MM.1S (cell line): ENCODE results near the gene PGD.

Experiments
- DNase-seq: peaks from one replicate; pipeline ENCODE4 v3.0.0-alpha.2; 2015
- H2AFZ ChIP-seq: fragments of 300-600 bp; sonication (generic); 2 replicates; pipeline ENCODE4 v1.6.0; 2016; ENCODE audit warnings: antibody characterized with exemption, low read length
- H3F3A ChIP-seq: fragments of 300-600 bp; sonication (generic); 2 replicates; pipeline ENCODE4 v1.6.1; 2016; ENCODE audit warnings: mild to moderate bottlenecking, antibody characterized with exemption, low read length, moderate library complexity, mixed read lengths; ENCODE audit not compliant: insufficient read depth
- H3K27ac ChIP-seq: fragments of 300-600 bp; sonication (generic); 2 replicates; pipeline ENCODE4 v1.5.1; 2016; ENCODE audit warnings: mild to moderate bottlenecking, low read length
- H3K27me3 ChIP-seq: fragments of 300-600 bp; sonication (generic); replicated peaks from 2 replicates; pipeline ENCODE4 v1.6.0; 2016; ENCODE audit warnings: low read length; ENCODE audit not compliant: insufficient read depth
- H3K36me3 ChIP-seq: fragments of 300-600 bp; sonication (generic); replicated peaks from 2 replicates; pipeline ENCODE4 v1.6.1; 2016; ENCODE audit warnings: mild to moderate bottlenecking, low read length, mixed read lengths; ENCODE audit not compliant: insufficient read depth
- H3K4me1 ChIP-seq: fragments of 300-600 bp; sonication (generic); 2 replicates; pipeline ENCODE4 v1.6.1; 2016; ENCODE audit warnings: low read length, mixed read lengths
- H3K4me2 ChIP-seq: fragments of 300-600 bp; sonication (generic); 2 replicates; pipeline ENCODE4 v1.6.0; 2016; ENCODE audit warnings: low read depth, low read length
- H3K4me3 ChIP-seq: fragments of 300-600 bp; sonication (generic); 2 replicates; pipeline ENCODE4 v1.5.1; 2016; ENCODE audit warnings: low read length, mixed read lengths
- H3K79me2 ChIP-seq: fragments of 300-600 bp; sonication (generic); 2 replicates; pipeline ENCODE4 v1.6.1; 2016; ENCODE audit warnings: mixed run types, low read length, mixed read lengths
- H3K9ac ChIP-seq: fragments of 300-600 bp; sonication (generic); 2 replicates; pipeline ENCODE4 v1.6.1; 2016; ENCODE audit warnings: low read length, mixed read lengths
- H3K9me2 ChIP-seq: fragments of 300-600 bp; sonication (generic); replicated peaks from 2 replicates; pipeline ENCODE4 v1.6.1; 2016; ENCODE audit warnings: mild to moderate bottlenecking, low read length, mixed read lengths; ENCODE audit not compliant: insufficient read depth
- H3K9me3 ChIP-seq: fragments of 300-600 bp; sonication (generic); replicated peaks from 2 replicates; pipeline ENCODE4 v1.6.1; 2016; ENCODE audit warnings: mild to moderate bottlenecking, low read length, mixed read lengths; ENCODE audit not compliant: insufficient read depth
- H4K20me1 ChIP-seq: fragments of 300-600 bp; sonication (generic); 2 replicates; pipeline ENCODE4 v1.6.1; 2016; ENCODE audit warnings: mild to moderate bottlenecking, low read length, moderate library complexity, mixed read lengths; ENCODE audit not compliant: insufficient read depth
- CTCF ChIP-seq: fragments of 300-600 bp; sonication (generic); IDR thresholded peaks from 2 replicates; pipeline ENCODE4 v1.5.1; 2016; ENCODE audit warnings: antibody characterized with exemption, low read length, mixed read lengths
- EZH2 ChIP-seq: fragments of 300-600 bp; sonication (generic); optimal IDR thresholded peaks from 2 replicates; pipeline ENCODE3; 2017; ENCODE audit warnings: low read depth, mild to moderate bottlenecking, antibody characterized with exemption, low read length, mixed read lengths
- EZH2phosphoT487 ChIP-seq: fragments of 300-600 bp; sonication (generic); IDR thresholded peaks from 2 replicates; pipeline ENCODE4 v1.6.1; 2018; ENCODE audit warnings: antibody characterized with exemption, low read length

The PGD gene

GRCh38 chr1:10429868-10430215, 31.0 kb downstream of the PGD start:
- peak overlapping the region; percentile 87; the same call in 1 of the 2 replicates for H3K9ac ChIP-seq
- H3K79me2 ChIP-seq: peaks cover 7% of the 10 kb centered on the region; the same call in 1 of the 2 replicates
- no peaks in the 10 kb centered on the region for H3F3A ChIP-seq
- peak overlapping the region; percentile 97 for H3K4me3 ChIP-seq
- H2AFZ ChIP-seq: peak overlapping the region; percentile 83
- no peaks in the 10 kb centered on the region for H3K36me3 ChIP-seq
- peak overlapping the region; percentile 96 for H3K4me2 ChIP-seq
- no peaks in the 10 kb centered on the region for H4K20me1 ChIP-seq
- H3K9me3 ChIP-seq: no peaks in the 10 kb centered on the region
- no peak for DNase-seq
- H3K27me3 ChIP-seq: no peaks in the 10 kb centered on the region
- H3K4me1 ChIP-seq: peaks cover 7% of the 10 kb centered on the region; the same call in 1 of the 2 replicates
- no peak overlapping the region for H3K27ac ChIP-seq
- TF ChIP-seq CTCF: no peak
- no peak for TF ChIP-seq EZH2
- no peak for TF ChIP-seq EZH2phosphoT487
- H3K9me2 ChIP-seq: no peaks in the 10 kb centered on the region

- peaks cover 7% of the 10 kb centered on the region; the same call in 1 of the 2 replicates for H3K4me1 ChIP-seq
- no peaks in the 10 kb centered on the region for H3K36me3 ChIP-seq
- peak within 1 kb of the TSS; percentile 96 for H3K4me2 ChIP-seq
- peaks cover 7% of the 10 kb centered on the region; the same call in 1 of the 2 replicates for H3K79me2 ChIP-seq
- no peaks in the 10 kb centered on the region for H3K9me3 ChIP-seq
- TF ChIP-seq CTCF (peak; percentile 87), EZH2phosphoT487 (no peak)
- H4K20me1 ChIP-seq: no peaks in the 10 kb centered on the region
- H3K27me3 ChIP-seq: no peaks in the 10 kb centered on the region
- peak within 1 kb of the TSS; percentile 87 for H3K9ac ChIP-seq
- peak within 1 kb of the TSS; percentile 55; the same call in 1 of the 2 replicates for H3K27ac ChIP-seq
- peak within 1 kb of the TSS; percentile 93 for H2AFZ ChIP-seq
- no peaks in the 10 kb centered on the region for H3K9me2 ChIP-seq
- H3F3A ChIP-seq: no peaks in the 10 kb centered on the region
- DNase-seq: peak; percentile 87
- peak within 1 kb of the TSS; percentile 97 for H3K4me3 ChIP-seq
These were observed 31.6 kb downstream of the PGD start, which contains the start of gene CENPS for GRCh38 chr1:10430216-10431069. Gene CENPS, plus strand, starts transcription at chr1:10430433. Its CDS starts 85 bp downstream, at chr1:10430518.

GRCh38 chr1:10431070-10431730, 32.3 kb downstream of the PGD start:
- Histone ChIP-seq H4K20me1 (no peaks in the 10 kb centered on the region), H3K9me2 (no peaks in the 10 kb centered on the region), H3K27ac (peak overlapping the region; percentile 55; the same call in 1 of the 2 replicates), H3K9ac (peak overlapping the region; percentile 87), H2AFZ (peak overlapping the region; percentile 93), H3K4me2 (peak overlapping the region; percentile 96), H3K27me3 (no peaks in the 10 kb centered on the region), H3K9me3 (no peaks in the 10 kb centered on the region), H3K4me3 (peak overlapping the region; percentile 97), H3F3A (no peaks in the 10 kb centered on the region), H3K36me3 (no peaks in the 10 kb centered on the region), H3K79me2 (peaks cover 7% of the 10 kb centered on the region; the same call in 1 of the 2 replicates), H3K4me1 (peaks cover 7% of the 10 kb centered on the region; the same call in 1 of the 2 replicates)
- no peak for TF ChIP-seq EZH2
- no peak for TF ChIP-seq EZH2phosphoT487
- TF ChIP-seq CTCF: no peak
- peak; percentile 44 for DNase-seq
